ENCODE results near the gene CRYBB2.
"Not testable (repeated sequence)": the region's sequence is repeated elsewhere in the genome, so short reads cannot be mapped to it uniquely, and the experiment has no call there.

Gene CRYBB2, protein sequence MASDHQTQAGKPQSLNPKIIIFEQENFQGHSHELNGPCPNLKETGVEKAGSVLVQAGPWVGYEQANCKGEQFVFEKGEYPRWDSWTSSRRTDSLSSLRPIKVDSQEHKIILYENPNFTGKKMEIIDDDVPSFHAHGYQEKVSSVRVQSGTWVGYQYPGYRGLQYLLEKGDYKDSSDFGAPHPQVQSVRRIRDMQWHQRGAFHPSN

GRCh38 chr22:25219211-25219689 is at the start of gene CRYBB2:
Gene CRYBB2, plus strand, starts transcription at chr22:25219639. Its CDS starts 1,791 bp downstream, at chr22:25221430.
- DNase-seq (ENCODE audit: low read depth): no peak

DNA sequence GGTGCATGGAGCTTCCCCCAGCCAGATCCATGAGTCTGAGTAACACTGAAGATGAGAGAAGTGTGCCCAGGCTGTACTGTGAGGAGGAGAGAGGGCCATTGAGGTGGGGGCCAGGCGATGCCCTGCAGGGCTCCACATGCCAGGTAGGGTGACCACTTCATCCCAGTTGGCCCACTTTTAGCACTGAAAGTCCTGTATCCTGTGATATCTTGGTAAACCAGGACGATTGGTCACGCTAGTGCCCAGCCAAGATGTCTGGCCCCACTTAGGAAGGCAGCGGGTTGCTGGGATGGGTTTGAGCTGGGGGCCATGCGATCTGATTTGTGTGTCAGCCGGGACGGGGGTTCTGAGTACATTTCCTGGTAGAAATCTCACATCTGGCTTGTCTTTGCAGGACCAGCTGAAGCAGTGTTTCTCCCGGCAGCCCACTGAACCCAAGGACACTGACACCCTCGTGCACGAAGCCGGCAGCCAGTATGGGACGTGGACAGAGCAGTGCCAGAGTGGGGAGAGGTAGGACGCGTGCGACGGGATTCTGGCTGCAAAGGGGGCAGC is 48.9 kb upstream of the CRYBB2 start:
- DNase-seq (ENCODE audit: low read depth): no peak

DNA sequence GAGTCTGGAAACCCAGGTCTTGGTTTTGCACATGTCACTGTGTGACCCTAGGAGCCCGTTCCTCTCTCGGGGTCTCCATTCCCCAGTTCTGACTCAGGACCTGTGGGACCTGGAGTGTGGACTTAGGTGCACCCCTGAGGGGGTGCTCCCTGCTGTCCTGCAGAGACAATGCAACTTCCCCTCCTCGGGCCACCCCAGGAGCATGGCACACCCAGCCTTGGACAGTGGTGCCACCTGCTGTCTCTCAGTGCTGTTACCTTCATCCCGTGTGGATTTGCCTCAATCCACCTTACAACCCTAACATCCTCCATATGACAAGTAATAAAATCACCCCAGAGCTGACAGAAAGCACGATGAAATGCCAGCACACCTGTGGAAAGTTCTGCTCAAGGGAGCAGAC is 47.3 kb upstream of the CRYBB2 start:
- DNase-seq (ENCODE audit: low read depth): no peak

DNA sequence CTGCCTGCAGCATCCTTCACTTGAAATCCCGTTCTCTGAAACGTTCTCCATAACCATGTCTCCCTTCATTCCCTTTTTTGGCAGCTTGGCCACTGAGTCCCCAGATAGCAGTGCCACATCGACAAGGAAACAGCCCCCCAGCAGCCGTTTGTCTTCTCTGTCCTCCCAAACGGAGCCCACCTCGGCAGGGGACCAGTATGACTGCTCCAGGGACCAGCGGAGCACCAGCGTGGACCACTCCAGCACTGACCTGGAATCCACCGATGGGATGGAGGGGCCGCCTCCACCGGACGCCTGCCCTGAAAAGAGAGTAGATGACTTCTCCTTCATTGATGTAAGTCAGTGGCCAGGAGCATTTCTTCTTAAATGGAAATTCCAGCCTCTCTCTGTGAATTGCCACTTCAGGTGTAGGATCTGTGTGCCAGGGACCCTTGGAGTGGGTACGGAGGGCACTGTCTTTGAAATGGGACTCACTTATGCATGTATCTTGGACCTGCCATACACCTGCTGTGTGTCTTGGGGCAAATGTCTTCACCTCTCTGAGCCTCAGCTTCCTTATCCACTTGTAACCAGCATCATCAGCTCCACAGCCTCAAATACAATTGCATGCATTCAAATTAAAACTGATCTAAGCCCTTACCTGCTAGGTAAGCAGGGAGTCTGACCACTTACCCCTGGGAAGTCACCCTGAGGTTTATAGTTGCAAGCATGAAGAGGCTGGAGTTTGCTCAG is 45.1 kb upstream of the CRYBB2 start:
- DNase-seq (ENCODE audit: low read depth): no peak

DNA sequence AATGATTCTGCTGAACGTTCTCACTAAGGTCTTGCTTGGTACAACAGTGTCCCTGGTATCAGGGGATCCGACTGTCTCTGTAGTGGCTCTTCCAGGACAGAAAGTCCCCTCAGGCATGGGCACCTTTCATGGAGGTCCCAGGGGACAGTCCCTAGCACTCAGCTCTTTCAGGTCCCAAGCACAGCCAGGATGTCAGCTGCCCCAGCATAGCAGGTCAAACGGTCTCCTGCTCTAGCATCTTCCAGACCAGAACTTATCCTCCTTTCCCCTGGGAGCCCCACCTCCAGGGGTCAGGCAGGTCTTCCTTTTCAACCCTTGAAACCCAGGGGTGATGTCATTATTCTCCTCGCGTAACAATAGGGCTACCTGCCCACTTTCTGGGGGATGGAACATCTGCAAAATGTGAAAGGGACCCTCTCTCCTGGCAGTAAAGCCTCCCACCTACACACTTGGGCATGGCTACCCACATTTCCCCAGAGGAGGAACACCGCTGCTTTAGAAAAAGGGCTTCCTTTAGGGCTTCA is 44.5 kb upstream of the CRYBB2 start:
- no peak for DNase-seq (ENCODE audit: low read depth)

DNA sequence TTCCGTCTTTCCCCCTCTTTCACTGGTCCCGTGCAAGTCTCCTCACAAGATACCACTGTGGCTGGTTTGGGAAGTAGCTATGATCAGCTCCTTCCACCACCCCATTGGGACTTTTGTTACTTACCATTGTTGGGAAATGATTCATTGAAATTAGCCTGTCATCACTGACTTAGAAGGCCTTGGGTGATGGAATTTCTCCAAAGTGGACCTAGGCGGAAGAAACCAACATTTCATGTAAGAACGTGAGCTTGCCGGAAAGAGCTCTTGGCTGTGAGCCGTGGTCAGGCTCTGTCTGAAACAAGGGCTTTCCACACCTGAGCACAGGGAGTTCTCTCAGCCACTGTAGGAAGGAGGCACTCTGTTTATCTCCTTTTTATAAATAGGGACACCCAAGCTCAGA is 43.3 kb upstream of the CRYBB2 start:
- no peak for DNase-seq (ENCODE audit: low read depth)

- no peak for DNase-seq (ENCODE audit: low read depth)
These were observed 42.6 kb upstream of the CRYBB2 start for GRCh38 chr22:25176799-25177198.

DNA sequence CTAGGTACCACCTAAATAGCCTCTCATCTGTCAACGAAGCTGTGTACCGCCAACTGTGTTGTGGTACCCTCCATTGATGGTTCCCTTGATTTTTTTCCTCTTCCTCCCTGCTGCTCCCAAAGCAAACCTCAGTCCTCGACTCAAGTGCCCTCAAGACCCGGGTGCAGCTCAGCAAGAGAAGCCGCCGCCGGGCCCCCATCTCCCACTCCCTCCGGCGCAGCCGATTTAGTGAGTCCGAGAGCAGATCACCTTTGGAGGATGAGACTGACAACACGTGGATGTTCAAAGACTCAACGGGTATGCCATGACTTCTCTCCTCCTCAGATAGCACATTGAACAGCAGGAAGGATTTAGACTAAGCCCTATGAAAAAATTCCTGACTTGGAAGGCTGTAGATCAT is 42.2 kb upstream of the CRYBB2 start:
- no peak for DNase-seq (ENCODE audit: low read depth)

- no peak for DNase-seq (ENCODE audit: low read depth)
These were observed 41.5 kb upstream of the CRYBB2 start for GRCh38 chr22:25177895-25178294.

- not testable (repeated sequence) for DNase-seq (ENCODE audit: low read depth)
These were observed 41.1 kb upstream of the CRYBB2 start for GRCh38 chr22:25178348-25178747.

DNA sequence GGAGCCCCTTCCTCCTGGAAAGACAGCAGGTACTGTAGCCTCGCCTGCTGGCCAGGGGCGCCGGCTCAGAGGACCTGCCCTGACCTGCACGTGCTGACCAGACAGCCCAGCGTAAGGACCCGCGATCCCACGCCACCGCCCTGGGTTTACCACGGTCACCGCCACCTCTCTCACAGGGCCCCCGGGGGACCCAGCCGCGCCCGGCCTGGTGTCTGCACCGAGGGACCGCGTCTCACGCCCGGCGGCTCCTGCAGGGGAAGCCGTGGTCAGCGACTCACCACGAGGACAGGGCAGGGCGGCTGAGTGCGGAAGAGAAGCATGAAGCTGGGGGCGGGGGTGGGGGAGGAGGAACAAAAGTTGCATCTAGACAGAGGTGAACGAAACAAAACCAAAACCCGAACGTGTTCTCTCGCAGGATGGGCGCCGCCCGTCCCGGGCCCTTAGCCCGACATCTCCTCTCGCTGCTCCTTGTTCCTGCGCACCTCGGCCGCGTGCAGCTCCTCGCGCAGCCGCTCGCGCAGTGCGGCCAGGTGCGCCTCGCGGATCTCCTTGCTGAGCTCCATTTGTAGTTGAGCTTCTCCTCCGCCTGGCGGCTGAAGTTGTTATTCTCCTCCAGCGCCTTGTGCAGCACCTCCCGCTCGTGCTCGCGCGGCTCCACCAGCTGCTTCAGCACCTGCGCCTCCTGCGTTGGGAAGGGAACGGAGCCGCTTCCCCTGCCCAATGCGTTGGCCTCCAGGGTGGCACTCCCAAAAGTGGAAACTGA is 40.4 kb upstream of the CRYBB2 start:
- DNase-seq (ENCODE audit: low read depth): not testable (repeated sequence)

- DNase-seq (ENCODE audit: low read depth): no peak
These were observed 37.0 kb upstream of the CRYBB2 start for GRCh38 chr22:25182131-25183110.

GRCh38 chr22:25183949-25184619 is 35.4 kb upstream of the CRYBB2 start:
- no peak for DNase-seq (ENCODE audit: low read depth)

DNA sequence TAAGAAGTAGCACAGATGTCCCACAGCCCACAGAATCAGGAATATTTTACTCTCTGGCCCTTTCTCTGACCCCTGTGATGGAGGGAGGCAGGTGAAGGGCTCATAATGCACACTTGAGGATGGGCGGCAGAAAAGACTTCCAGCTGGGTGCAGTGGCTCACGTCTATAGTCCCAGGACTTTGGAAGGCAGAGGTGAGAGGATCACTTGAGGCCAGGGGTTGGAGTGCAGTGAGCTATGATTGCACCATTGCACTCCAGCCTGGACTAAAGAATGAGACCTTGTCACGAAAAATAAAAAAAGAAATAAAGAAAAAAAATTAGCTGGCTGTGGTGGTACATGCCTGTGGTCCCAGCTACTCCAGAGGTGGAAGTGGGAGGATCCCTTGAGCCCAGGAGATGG is 33.3 kb upstream of the CRYBB2 start:
- no peak for DNase-seq (ENCODE audit: low read depth)

- DNase-seq (ENCODE audit: low read depth): no peak
These were observed 32.0 kb upstream of the CRYBB2 start for GRCh38 chr22:25187469-25187868.

DNA sequence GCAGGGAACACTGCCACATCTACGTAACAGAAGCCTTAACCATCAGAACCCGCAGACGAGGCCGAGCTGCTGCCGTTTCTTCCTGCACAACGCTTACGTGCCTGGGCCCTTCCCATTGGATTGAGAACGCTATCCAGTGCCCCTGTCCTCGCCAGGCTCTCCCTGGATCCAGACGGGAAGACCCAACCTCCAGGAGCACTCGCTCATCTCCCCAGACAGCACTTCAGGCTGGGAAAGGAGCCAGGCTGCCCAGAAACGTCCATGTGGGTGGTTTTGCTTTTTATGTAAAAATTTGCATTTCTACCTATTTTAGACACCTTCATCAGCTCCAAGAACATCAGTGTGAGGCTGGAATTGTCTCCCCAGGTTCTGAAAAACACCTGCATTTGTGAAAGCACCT is 27.0 kb upstream of the CRYBB2 start:
- DNase-seq (ENCODE audit: low read depth): no peak

DNA sequence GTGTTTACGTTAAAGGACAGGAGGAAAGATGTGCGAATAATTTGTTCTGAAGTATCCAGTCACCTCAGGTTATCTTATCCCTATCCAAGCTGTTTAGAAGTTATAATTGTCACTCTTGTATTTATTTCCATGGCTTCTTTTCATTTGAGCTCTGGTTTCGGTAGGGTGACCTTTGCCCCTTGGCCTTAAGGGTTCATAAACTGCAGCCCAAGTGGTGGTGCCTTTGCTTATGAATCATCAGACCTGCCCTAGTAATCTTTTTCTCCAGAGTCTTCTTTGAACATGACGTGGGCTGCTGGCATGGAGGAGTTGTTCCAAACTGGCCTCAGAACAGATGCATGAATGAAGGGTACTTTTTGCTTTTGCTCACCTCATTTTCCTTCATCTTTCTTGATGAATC is 26.3 kb upstream of the CRYBB2 start:
- no peak for DNase-seq (ENCODE audit: low read depth)

DNA sequence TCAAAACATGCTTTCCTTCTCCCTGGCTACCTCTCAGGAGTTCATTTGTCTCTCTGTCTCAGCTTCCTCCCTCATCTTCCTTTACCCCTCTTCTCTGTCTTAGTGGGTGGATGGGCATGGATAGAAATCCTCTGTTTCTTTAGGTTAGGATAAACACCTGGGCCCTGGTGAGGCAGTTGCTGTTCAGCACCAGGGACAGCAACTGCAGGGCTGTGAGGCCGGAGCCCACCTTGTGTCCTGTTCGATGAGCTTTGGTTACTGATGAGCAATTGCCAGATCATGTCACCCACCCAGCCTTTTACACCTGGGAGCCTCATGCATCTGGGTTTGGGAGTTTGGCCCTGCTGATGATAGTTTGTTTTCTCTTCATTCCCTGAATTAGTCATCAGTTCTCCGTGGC is 25.9 kb upstream of the CRYBB2 start:
- DNase-seq (ENCODE audit: low read depth): no peak

GRCh38 chr22:25196326-25196725 is 23.1 kb upstream of the CRYBB2 start:
- DNase-seq (ENCODE audit: low read depth): no peak

DNA sequence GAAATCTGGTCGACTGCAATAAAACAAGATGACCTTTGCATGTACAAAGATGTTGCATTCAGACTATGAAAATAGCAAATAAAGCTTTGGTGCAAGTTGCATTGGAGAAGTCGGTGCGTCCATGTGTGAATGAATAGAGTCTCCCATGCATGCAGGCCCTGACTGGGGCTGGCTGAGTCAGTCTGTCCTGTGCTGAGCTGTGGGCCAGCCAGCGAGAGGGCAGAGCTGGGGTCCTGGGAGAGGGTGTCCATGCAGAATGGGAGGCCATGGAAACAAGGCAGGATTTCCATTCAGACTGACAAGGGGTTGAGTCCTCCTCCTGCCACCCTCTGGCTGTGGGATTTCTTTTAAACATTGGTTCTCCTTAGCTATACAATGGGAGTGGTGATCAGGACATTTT is 22.1 kb upstream of the CRYBB2 start:
- no peak for DNase-seq (ENCODE audit: low read depth)

Data from non-pigmented ciliary epithelial cell (primary cell).